Muscle of leg (tissue), 11 donors: Measurements from ENCODE around the gene ARMC5. TPM values are rescaled to one million over a fixed set of nuclear protein-coding genes. Genes with fewer than 3 reads are reported as not detected.

Experiments
- DNase-seq: peaks from one replicate; pipeline ENCODE4 v3.0.0; 2013
- H3K27ac ChIP-seq: one replicate; pipeline ENCODE4 v1.5.1; 2013; ENCODE audit warnings: mild to moderate bottlenecking, low read length, control low read depth
- H3K27me3 ChIP-seq: one replicate; pipeline ENCODE4 v1.6.1; 2013; ENCODE audit warnings: low read length; ENCODE audit not compliant: control insufficient read depth, insufficient read depth
- H3K36me3 ChIP-seq: one replicate; pipeline ENCODE4 v1.6.1; 2013; ENCODE audit warnings: low read length; ENCODE audit not compliant: control insufficient read depth, insufficient read depth
- H3K4me1 ChIP-seq: one replicate; pipeline ENCODE4 v1.6.1; 2013; ENCODE audit warnings: low read length; ENCODE audit not compliant: control insufficient read depth, insufficient read depth
- H3K4me3 ChIP-seq: one replicate; pipeline ENCODE4 v1.5.1; 2013; ENCODE audit warnings: low read length, control low read depth
- H3K9me3 ChIP-seq: replicated peaks from 2 replicates; pipeline ENCODE4 v1.6.1; 2013; ENCODE audit warnings: low read depth, low read length; ENCODE audit not compliant: control insufficient read depth
- WGBS: methylation state at CpG from one replicate; pipeline ENCODE4 v1.1.5; 2013; ENCODE audit warnings: missing lambda C conversion rate; ENCODE audit not compliant: insufficient coverage; 5-methylcytosine and 5-hydroxymethylcytosine counted together
- polyA plus RNA-seq, 8 donors: library from polyadenylated mRNA; unstranded; fragments of 120-200 nt; gene quantifications; one replicate each; pipeline versions ENCODE4 v1.2.1 to v1.2.3, GENCODE V29; 2013; ENCODE audit warnings: inconsistent platforms in 1 of 8, low replicate concordance in 1 of 8; ENCODE audit not compliant: insufficient read length in 8 of 8, insufficient read depth in 1 of 8
- total RNA-seq: library from RNA; stranded (reverse); fragments of 120-200 nt; gene quantifications from one replicate; pipeline ENCODE4 v1.2.4, GENCODE V29; 2013

The ARMC5 gene
- total and polyA plus RNA-seq, 9 donors, result 6.3 to 10.8 (median 8.9) TPM

DNA sequence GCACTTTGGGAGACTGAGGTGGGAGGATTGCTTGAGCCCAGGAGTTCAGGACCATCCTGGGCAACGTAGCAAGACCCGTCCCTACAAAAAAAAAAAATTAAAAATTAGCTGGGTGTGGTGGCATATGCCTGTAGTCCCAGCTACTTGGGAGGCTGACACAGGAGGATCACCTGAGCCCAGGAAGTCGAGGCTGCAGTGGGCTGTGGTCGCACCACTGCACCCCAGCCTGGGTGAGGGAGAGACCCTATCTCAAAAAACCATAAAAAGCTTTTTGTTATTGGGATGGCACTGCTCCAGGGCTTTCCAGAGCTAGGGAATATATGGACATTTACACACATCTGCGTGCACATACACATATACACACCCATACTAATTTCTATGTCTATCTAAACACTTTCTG is 8.1 kb upstream of the ARMC5 start:
- H3K27ac ChIP-seq, result no peak overlapping the region
- H3K4me3 ChIP-seq, result no peak overlapping the region
- DNase-seq, result no peak
- H3K27me3 ChIP-seq, result no peaks in the 10 kb centered on the region
- 75% methylated on average over 1 of the region's 5 CpGs for WGBS
- peaks cover 39% of the 10 kb centered on the region for H3K4me1 ChIP-seq
- peaks cover 7% of the 10 kb centered on the region for H3K36me3 ChIP-seq
- no peaks in the 10 kb centered on the region for H3K9me3 ChIP-seq

DNA sequence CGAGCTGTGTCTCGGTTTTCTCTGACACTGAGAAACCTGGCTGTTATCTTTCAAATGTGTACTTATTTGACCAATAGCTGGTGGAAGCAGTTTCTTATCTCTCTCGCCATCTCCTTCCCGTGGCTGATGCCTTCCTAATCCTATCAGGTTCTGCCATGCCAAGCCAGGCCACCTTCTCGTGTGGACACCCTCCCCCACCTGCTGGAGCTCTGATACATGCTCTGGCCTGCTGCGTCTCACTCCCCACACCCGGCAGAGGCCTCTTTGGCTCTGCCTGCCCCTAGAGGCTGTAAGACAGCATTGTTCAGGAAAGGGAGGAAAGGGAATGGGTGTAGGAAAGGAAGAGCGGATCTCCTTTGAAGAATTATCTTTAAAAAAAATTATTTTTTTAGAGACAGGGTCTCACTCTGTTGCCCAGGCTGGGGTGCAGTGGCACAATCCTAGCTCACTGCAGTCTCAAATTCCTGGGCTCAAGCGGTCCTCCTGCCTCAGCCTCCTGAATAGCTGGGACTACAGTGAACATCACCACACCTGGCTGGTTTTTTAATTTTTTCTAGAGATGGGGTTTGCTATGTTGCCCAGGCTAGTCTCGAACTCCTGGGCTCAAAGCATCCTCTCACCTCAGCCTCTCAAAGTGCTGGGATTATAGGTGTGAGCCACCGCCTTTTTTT is 7.5 kb upstream of the ARMC5 start:
- no peak overlapping the region for H3K4me3 ChIP-seq
- H3K36me3 ChIP-seq, result peaks cover 11% of the 10 kb centered on the region
- no peaks in the 10 kb centered on the region for H3K9me3 ChIP-seq
- WGBS, result 20% methylated on average over 3 of the region's 11 CpGs
- H3K4me1 ChIP-seq, result peaks cover 44% of the 10 kb centered on the region
- DNase-seq, result peak; percentile 63
- H3K27ac ChIP-seq, result no peak overlapping the region
- H3K27me3 ChIP-seq, result no peaks in the 10 kb centered on the region

- no peaks in the 10 kb centered on the region for H3K27me3 ChIP-seq
- DNase-seq, result peak; percentile 82
- WGBS, result no CpG with 5 or more reads among the region's 3 CpGs
- peaks cover 52% of the 10 kb centered on the region for H3K4me1 ChIP-seq
- peaks cover 14% of the 10 kb centered on the region for H3K36me3 ChIP-seq
- peak overlapping the region; percentile 44 for H3K27ac ChIP-seq
- H3K4me3 ChIP-seq, result no peak overlapping the region
- no peaks in the 10 kb centered on the region for H3K9me3 ChIP-seq
Measured at GRCh38 chr16:31452631-31453106, 6.6 kb upstream of the ARMC5 start.

DNA sequence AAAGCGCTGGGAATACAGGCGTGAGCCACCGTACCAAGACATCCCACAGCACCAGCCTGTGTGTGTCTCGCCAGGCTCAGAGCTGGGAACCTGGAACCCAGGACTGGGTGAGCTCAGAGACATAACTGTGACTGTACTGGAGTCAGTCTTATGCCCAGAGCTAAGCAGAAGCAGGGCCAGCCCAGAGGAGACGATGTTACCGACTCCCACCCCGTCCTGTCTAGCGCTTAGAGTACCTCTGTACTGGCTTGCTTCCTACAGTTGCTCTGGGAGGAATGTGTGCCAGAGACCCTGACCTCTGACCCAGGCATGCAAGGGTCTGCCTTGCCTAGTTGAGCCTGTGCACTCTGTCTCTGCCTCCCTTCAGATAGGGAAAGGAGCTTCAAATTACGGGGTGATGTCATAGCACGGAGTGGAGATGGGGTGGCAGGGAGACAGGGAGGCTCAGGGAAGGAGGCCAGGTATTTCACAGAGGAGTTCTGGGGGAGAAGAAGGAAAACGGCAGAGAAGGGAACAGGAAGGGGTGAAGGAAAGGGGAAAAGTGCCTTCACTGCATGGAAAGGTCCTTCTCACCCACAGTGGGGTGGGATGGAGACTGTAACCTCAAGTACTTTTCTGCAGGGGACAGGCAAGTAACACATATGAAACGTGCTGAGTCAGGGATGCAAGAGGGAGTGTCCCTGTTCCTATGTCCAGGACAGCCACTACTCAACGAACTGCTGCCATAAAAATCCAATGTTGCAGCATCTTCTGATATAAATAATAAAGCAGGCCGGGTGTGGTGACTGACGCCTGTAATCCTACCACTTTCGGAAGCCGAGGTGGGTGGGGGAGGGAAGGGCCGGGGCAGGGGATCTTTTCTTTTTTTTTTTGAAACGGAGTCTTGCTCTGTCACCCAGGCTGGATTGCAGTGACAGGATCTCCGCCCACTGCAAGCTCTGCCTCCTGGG is 5.8 kb upstream of the ARMC5 start:
- Histone ChIP-seq H3K27ac (peak overlapping the region; percentile 62), H3K4me1 (peaks cover 59% of the 10 kb centered on the region), H3K9me3 (no peaks in the 10 kb centered on the region), H3K27me3 (no peaks in the 10 kb centered on the region), H3K4me3 (no peak overlapping the region), H3K36me3 (peaks cover 14% of the 10 kb centered on the region)
- WGBS, result 37% methylated on average over 11 of the region's 20 CpGs
- peak; percentile 74 for DNase-seq

- 65% methylated on average over 4 of the region's 17 CpGs for WGBS
Measured at GRCh38 chr16:31455601-31456314, 3.5 kb upstream of the ARMC5 start.

GRCh38 chr16:31456988-31457360 is 2.3 kb upstream of the ARMC5 start:
- Histone ChIP-seq H3K27ac (no peak overlapping the region), H3K4me3 (no peak overlapping the region), H3K9me3 (no peaks in the 10 kb centered on the region), H3K36me3 (peaks cover 17% of the 10 kb centered on the region), H3K4me1 (peaks cover 63% of the 10 kb centered on the region), H3K27me3 (no peaks in the 10 kb centered on the region)
- DNase-seq, result no peak
- WGBS, result 44% methylated on average over 5 of the region's 8 CpGs

More at GRCh38 chr16:31455601-31456314, 3.5 kb upstream of the ARMC5 start:
- DNase-seq, result no peak
- no peak overlapping the region for H3K27ac ChIP-seq
- no peak overlapping the region for H3K4me3 ChIP-seq
- no peaks in the 10 kb centered on the region for H3K27me3 ChIP-seq
- H3K36me3 ChIP-seq, result peaks cover 14% of the 10 kb centered on the region
- H3K4me1 ChIP-seq, result peaks cover 66% of the 10 kb centered on the region
- no peaks in the 10 kb centered on the region for H3K9me3 ChIP-seq

GRCh38 chr16:31458073-31458843 is 1.0 kb upstream of the ARMC5 start:
- under 1% methylated on average over 39 of the region's 42 CpGs for WGBS
- DNase-seq, result no peak
- Histone ChIP-seq H3K9me3 (no peaks in the 10 kb centered on the region), H3K27ac (peak overlapping the region; percentile 99), H3K36me3 (peaks cover 29% of the 10 kb centered on the region), H3K27me3 (no peaks in the 10 kb centered on the region), H3K4me1 (peaks cover 54% of the 10 kb centered on the region), H3K4me3 (peak overlapping the region; percentile 89)

DNA sequence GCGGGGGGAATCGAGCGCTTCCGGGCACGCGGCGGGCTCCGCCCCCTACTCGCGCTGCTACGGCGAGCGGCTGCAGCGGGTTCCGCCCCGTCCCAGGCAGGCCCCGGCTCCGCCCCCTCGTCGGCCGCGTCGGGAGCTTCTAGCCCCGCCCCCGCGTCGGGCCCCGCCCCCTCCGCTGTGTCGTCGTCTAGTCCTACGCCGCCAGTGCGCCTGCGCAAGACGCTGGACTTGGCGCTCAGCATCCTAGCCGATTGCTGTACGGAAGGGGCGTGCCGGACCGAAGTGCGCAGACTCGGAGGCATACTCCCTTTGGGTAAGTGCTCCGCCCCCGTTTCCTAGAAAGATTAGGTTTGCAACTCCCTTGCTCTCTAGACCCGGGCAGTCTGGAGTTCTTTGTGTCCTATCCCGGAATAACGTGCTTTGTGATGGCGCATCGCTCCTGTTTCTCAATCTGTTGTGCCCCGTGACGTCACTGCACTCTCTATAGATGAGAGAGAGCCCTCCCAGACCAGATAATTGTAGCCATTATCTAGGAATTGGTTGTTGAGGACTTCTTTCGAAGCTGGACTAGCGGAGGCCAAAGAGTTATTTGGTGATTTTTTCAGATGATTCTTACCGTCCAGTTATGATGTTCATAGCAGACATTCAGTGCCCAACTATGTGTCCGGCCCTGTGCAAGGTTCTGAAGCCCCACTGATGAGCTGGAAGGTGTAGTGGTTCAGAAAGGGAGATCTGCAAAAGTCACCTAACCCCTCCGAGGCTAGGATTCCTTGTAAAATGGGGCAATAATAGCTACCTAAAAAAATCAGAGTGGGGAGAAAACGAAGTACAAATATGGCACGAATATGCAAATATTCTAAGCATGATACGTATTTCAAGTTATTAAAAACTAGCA is 633 bp downstream of the ARMC5 start:
- H3K4me3 ChIP-seq, result peak overlapping the region; percentile 89
- WGBS, result under 1% methylated on average over 55 of the region's 61 CpGs

DNA sequence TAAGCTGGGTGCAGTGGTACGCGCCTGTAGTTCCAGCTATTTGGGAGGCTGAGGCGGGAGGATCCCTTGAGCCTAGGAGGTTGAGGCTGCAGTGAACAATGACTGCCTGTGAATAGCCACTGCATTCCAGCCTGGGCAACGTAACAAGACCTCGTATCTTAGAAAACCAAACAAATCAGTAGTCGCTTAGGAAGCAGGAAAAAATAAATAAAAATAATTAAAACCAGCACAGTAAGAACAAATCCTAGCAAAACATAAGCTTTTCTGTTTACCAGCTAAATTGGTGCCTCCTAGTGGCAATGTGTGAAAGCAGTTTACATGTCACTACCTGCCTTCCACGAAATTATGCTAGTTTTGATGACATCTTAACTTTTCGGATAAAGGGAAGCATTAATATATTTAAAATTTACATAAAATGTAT is 1.3 kb downstream of the ARMC5 start:
- Histone ChIP-seq H3K36me3 (peaks cover 42% of the 10 kb centered on the region), H3K9me3 (no peaks in the 10 kb centered on the region), H3K4me1 (peaks cover 34% of the 10 kb centered on the region), H3K27me3 (no peaks in the 10 kb centered on the region), H3K27ac (peak overlapping the region; percentile 96), H3K4me3 (no peak overlapping the region)
- DNase-seq, result peak; percentile 71
- 100% methylated on average over 1 of the region's 8 CpGs for WGBS

More for the DNA sequence above, 633 bp downstream of the ARMC5 start:
- no peaks in the 10 kb centered on the region for H3K27me3 ChIP-seq
- peaks cover 40% of the 10 kb centered on the region for H3K4me1 ChIP-seq
- peak overlapping the region; percentile 99 for H3K27ac ChIP-seq
- peak; percentile 100 for DNase-seq
- H3K36me3 ChIP-seq, result peaks cover 41% of the 10 kb centered on the region
- H3K9me3 ChIP-seq, result no peaks in the 10 kb centered on the region
